GM06990 (cell line): Measurements from ENCODE around the gene PLTP.

ENCODE experiments used
- DNase-seq: peaks from one replicate; pipeline ENCODE4 v3.0.0-alpha.2; 2011; ENCODE audit not compliant: insufficient read length; ENCODE audit errors: extremely low read depth
- H3K27me3 ChIP-seq: replicated peaks from 2 replicates; pipeline ENCODE4 v1.6.0; 2011; ENCODE audit warnings: low read length; ENCODE audit not compliant: control insufficient read depth, insufficient read depth
- H3K36me3 ChIP-seq: 2 replicates; pipeline ENCODE4 v1.5.1; 2011; ENCODE audit warnings: low read length; ENCODE audit not compliant: control insufficient read depth, insufficient read depth
- H3K4me3 ChIP-seq: replicated peaks from 2 replicates; pipeline ENCODE4 v1.5.1; 2011; ENCODE audit warnings: low read depth, mild to moderate bottlenecking, control low read depth, low read length
- TF ChIP-seq, protein P1 (sequence below): IDR thresholded peaks from 2 replicates; pipeline ENCODE4 v1.5.1; 2011; ENCODE audit warnings: low read length, control low read depth, mild to moderate bottlenecking, inconsistent platforms; ENCODE audit not compliant: insufficient read depth, poor library complexity, severe bottlenecking

PLTP gene

GRCh38 chr20:45944965-45945677, 33.2 kb upstream of the PLTP start:
- TF ChIP-seq, protein P1, sequence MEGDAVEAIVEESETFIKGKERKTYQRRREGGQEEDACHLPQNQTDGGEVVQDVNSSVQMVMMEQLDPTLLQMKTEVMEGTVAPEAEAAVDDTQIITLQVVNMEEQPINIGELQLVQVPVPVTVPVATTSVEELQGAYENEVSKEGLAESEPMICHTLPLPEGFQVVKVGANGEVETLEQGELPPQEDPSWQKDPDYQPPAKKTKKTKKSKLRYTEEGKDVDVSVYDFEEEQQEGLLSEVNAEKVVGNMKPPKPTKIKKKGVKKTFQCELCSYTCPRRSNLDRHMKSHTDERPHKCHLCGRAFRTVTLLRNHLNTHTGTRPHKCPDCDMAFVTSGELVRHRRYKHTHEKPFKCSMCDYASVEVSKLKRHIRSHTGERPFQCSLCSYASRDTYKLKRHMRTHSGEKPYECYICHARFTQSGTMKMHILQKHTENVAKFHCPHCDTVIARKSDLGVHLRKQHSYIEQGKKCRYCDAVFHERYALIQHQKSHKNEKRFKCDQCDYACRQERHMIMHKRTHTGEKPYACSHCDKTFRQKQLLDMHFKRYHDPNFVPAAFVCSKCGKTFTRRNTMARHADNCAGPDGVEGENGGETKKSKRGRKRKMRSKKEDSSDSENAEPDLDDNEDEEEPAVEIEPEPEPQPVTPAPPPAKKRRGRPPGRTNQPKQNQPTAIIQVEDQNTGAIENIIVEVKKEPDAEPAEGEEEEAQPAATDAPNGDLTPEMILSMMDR: no peak
- Histone ChIP-seq H3K27me3 (no peaks in the 10 kb centered on the region), H3K4me3 (no peak overlapping the region), H3K36me3 (peaks cover 58% of the 10 kb centered on the region)
- no peak for DNase-seq

GRCh38 chr20:45944151-45944964, 32.4 kb upstream of the PLTP start:
- TF ChIP-seq, protein P1: no peak
- Histone ChIP-seq H3K4me3 (no peak overlapping the region), H3K27me3 (no peaks in the 10 kb centered on the region), H3K36me3 (peaks cover 59% of the 10 kb centered on the region)
- DNase-seq: no peak

DNA sequence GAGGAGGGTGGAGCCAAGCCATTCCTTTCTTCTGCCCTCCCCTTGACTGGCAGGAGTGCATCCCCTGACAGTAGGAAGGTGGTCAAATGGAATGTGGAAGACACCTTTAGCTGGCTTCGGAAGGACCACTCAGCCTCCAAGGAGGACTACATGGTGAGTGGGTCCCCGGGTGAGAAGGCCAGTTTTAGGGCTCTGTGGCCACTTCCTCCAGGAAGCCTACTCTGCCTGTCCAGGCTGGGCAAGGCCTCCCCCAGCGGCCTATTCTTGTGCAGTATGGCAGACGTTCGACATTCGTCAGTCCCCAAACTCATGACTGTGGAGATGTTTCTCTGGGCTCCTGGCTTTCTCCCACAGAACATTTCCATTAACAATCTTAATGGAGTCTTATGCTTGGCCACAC, 31.7 kb upstream of the PLTP start:
- Histone ChIP-seq H3K4me3 (no peak overlapping the region), H3K36me3 (peaks cover 59% of the 10 kb centered on the region), H3K27me3 (no peaks in the 10 kb centered on the region)
- no peak for DNase-seq
- TF ChIP-seq, protein P1: no peak

- no peak overlapping the region for H3K4me3 ChIP-seq
- DNase-seq: no peak
- TF ChIP-seq, protein P1: no peak
- peaks cover 48% of the 10 kb centered on the region for H3K36me3 ChIP-seq
- no peaks in the 10 kb centered on the region for H3K27me3 ChIP-seq
Measured at GRCh38 chr20:45940469-45940868, 28.5 kb upstream of the PLTP start.

GRCh38 chr20:45940053-45940452, 28.1 kb upstream of the PLTP start:
- no peaks in the 10 kb centered on the region for H3K27me3 ChIP-seq
- H3K36me3 ChIP-seq: peaks cover 46% of the 10 kb centered on the region
- no peak for DNase-seq
- TF ChIP-seq, protein P1: no peak
- H3K4me3 ChIP-seq: no peak overlapping the region
